HG03521 (cell line): ENCODE measurements around the gene KCNT2.

Experiments used
- ATAC-seq: cut with Tn5 transposase; IDR thresholded peaks from one replicate; pipeline ENCODE4 v1.9.1; 2021; ENCODE audit warnings: mild to moderate bottlenecking, moderate library complexity; ENCODE audit not compliant: unreplicated experiment

The KCNT2 gene

DNA sequence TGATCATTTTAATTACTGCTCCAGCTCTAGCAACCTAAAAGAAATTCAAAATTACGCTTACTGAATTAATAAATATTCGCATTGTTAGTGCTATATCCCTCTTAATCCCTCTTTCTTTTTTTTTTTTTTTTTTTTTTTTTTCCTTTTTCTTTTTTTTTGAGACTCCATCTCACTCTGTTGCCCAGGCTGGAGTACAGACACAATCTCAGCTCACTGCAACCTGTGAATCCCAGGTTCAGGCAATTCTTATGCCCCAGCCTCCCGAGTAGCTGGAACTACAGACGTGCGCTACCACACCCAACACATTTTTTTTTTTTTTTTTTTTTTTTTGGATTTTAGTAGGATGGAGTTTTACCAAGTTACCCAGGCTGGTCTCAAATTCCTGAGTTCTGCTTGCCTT lies 157.1 kb downstream of the KCNT2 start:
- ATAC-seq, result no peak

DNA sequence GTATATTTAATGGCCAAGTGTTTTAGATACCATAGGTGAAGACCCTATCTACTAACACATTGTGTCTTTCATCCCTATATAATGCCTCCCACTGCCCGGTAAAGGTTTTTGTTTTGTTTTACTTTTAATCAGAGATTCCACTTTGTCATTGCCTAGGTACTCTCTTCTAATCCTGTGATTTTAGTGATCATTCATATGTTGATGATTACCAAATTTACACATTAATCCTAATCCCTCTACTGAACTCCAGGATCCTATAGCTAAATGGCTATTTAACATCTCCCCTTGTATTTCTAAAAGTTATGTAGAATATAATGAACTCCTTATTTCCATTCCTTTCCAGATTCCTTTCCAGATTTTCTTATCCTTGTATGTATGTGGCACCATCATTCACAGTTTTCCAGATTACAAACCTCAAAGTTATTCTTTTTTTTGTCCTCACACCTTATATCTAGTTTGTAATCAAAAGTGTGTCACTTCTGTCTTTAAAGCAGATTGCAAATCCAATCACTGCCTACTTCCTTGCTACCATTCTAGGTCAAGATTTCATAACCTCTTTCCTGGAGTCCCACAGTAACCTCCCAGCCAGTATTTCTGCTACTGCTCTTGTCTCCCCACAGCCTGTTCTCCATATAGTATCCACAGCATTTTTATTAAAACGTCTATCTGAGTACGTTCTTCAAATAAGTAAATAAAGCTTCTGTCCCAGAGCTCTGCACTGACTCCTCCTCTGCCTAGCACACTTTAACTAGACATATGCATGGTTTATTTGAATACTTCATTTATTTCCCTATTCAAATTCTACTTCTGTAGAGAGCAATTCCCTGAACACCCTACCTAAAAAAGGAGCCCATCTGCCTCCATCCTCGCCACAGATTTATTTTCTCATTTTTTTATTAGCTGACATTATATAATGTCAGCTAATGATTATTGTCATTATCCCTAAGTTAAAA lies 157.8 kb downstream of the KCNT2 start:
- no peak for ATAC-seq

DNA sequence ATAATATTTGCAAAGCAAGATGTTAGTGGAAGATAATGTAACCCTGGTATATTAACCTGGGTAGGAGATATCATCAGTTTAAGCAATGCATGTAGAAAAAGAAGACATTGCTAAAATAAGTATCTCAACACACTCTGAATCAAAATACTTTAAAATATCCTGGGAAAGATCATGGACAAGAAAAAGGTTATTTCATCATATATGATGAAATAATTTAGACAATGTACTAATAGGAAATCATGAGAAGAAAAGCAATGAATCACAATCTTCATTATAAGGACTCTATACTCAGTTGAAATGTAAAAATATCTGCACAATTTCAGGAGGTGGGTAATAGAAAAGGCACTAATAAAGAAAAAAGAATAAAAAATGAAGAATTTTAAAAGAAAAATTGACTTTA lies 158.8 kb downstream of the KCNT2 start:
- ATAC-seq, result no peak

GRCh38 chr1:196445775-196446174 lies 162.5 kb downstream of the KCNT2 start:
- ATAC-seq, result no peak

GRCh38 chr1:196444634-196445033 lies 163.6 kb downstream of the KCNT2 start:
- no peak for ATAC-seq

DNA sequence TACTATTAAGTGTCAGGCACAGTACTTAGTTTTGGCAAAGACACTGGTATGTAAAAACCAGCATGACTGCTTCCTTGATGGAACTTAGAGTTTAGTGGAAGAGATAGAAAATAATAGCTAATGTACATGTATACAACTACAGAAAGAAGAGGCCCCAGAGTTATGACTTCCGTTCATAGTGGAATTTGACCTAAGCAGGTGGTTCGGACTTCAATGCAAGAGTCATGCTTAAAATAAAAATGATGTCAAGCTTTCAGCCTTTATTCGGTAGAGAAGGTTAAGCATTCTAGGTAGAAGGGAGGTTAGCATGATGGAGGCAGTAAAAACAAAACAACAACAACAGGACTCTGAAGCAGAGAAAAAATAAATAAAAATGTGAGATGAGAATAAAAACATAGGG lies 165.9 kb downstream of the KCNT2 start:
- no peak for ATAC-seq

DNA sequence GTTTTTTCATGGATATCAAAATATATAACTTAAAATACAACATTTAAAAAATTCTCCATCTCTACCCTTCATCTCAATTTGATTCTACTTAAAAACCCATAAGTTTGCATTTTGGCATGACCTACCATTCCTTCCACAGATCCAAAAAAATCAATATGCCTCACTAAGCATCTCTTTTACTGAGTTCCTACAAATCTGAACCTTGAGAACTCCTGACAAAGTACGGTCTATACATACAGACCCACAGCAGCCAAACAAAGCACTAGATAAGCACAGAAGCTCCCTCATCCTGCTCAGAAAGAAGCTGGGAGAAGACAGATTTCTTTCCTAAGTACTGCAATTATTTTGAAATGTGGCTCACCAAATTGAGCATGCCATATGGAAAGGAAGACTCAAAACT lies 167.5 kb downstream of the KCNT2 start:
- ATAC-seq, result no peak

DNA sequence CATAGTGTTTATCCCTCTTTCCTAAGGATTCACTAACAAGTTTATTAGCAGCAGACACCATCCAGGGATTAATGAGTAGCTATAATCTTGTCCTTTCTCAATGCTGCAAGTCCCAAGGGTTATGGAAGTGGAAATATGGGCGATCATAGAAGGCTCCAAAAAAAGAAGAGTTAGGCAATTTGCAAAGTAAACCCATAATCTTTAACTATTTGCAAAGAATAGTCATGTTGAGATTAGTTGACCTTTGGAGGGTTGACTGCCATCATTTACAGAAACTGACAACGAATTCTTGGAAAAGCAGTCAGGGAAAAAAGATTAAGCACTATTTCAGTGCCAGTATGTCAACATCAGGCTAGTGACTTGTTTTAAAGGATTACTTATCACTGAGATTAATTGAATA lies 169.9 kb downstream of the KCNT2 start:
- no peak for ATAC-seq

- no peak for ATAC-seq
Observed at GRCh38 chr1:196437671-196438070, 170.6 kb downstream of the KCNT2 start.

- ATAC-seq, result no peak
Observed at GRCh38 chr1:196433000-196433399, 175.2 kb downstream of the KCNT2 start.

GRCh38 chr1:196427976-196428734 lies 180.1 kb downstream of the KCNT2 start:
- no peak for ATAC-seq

- ATAC-seq, result no peak
Observed at GRCh38 chr1:196425513-196425912, 182.7 kb downstream of the KCNT2 start.

DNA sequence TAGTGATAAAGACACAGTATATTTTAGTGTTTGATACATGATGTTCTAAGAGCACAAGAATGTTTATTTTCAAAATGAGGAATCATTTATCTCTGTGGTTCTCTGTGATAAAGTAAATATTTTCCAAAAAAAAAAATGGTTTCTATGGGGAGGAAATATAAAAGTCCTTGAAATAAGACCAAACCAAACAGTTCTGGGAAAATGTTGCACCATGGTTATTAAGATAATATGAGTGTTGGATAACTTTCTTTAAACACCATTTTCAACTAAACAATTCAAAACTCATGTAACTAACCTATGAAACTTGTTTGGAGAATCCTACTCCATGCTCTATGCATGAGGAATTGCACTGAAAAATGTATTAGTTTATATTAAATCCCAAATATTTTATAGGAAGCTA lies 184.6 kb downstream of the KCNT2 start:
- ATAC-seq, result no peak

GRCh38 chr1:196418772-196419171 lies 189.5 kb downstream of the KCNT2 start:
- no peak for ATAC-seq

GRCh38 chr1:196415978-196416377 lies 192.3 kb downstream of the KCNT2 start:
- no peak for ATAC-seq

DNA sequence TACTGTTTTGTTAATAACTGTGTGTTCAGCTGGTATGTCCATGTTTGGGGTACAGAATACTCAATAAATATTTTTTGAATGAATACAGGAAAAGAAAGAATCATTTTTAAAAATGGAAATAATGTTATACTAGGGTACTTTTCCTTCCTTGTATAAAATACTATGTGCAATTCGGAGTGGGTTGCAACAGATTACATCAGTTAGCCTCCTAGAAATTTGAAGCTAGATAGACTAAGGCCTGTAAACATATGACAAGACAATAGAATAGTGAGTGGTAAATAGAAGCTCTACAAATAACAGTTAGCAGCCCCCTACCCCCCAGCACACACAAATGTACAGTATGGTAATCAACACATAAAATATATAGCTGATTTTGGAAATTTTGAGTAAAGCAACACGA lies 195.9 kb downstream of the KCNT2 start:
- ATAC-seq, result no peak

GRCh38 chr1:196410768-196411167 lies 197.5 kb downstream of the KCNT2 start:
- no peak for ATAC-seq

DNA sequence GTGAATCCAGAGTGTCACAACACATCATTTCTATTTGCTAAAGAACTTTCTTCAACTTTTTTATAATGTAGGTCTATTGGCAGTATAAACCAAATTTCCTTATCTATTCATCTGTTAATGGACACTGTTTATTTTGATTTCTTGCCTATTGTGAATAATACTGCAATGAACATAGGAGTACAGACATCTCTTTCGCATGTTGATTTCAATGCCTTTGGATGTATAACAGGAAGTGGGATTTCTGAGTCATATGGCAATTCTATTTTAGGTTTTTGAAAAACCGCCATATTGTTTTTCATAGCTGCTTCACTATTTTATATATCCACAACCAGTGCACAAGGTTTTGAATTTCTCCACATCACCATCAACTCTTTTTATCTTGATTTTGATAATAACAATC lies 198.7 kb downstream of the KCNT2 start:
- ATAC-seq, result no peak

DNA sequence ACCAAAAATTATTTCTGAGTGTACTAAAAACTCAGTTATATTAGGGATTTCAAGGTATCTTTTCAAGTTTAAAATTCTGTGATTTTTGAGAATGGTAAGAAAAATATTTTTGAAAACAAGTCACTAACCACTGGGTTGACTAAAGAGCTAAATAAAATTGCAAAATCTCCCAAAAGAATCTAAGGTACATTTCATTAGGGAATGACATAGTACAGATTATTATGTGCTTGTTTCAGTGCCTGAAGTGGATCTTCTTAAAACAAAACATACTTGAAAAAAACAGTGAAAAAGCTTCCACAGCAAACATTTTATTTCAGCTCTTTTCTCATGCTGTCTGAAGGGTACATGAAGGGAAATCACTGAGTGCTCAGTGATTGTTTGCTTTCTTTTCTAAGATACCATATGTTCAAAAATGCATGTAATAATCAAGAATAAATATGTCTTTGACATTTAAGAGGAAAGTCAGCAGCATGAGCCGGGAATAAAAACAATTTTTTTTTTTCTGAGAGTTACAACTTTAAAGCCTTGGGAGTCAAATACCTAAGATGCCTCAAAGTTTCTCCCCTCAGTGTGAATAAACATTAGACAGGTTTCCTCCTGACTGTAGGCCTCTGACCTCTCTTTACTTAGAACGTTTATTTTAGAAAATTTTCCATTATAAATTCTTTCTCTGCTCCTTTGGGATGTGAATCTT lies 200.7 kb downstream of the KCNT2 start:
- ATAC-seq, result no peak

DNA sequence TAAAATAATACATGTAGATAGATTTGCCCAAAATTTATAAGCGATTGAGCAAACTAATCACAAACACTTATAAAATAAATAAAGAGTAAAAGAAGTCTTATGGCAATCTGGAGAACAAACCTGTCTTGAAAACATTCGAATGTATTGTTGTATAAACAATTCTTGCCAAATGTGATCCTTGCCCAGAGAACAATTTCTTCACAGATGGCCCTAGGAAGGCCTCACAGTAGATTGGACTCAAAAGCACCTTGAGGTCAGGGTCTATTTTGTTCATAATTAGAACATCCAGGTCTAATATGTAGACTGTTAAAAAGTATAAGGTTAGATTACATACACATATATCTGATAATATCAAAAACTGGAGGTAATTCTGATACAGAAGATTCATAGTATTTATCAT lies 202.4 kb downstream of the KCNT2 start:
- ATAC-seq, result no peak
